Naive thymus-derived CD8-positive, alpha-beta T cell (primary cell): ENCODE data around the gene TWIST2. TPM values are rescaled to one million over a fixed set of nuclear protein-coding genes. Genes with fewer than 3 reads are reported as not detected.

Source experiments
- ATAC-seq, 2 donors: fragments of 150-1000 bp; cut with Tn5 transposase in 1 of 2; sonication (Bioruptor Pico), chemical (Tn5 transposase) in 1 of 2; 1 replicate in 1 of 2; 2 replicates in 1 of 2; pipeline ENCODE4 v1.10.0; 2021; ENCODE audit warnings: mild to moderate bottlenecking in 2 of 2, moderate library complexity in 2 of 2
- POLR2A ChIA-PET: fragments of 350-600 bp; sonication (Branson Sonifier 250); formaldehyde crosslinking; loops from one replicate; lab custom pipeline; 2021; ENCODE audit warnings: antibody characterized with exemption; lab: Charles Lee
- DNase-seq, 10 donors: peaks; one replicate each; pipeline versions ENCODE4 v3.0.0 to v3.0.0-alpha.2; 2020 to 2022
- H3K27ac Mint-ChIP-seq, 10 donors: one replicate each; pipeline ENCODE4 v1.8.0; 2020 to 2022; ENCODE audit warnings: mild to moderate bottlenecking in 10 of 10, mixed read lengths in 10 of 10, moderate library complexity in 4 of 10, inconsistent platforms in 1 of 10
- H3K27me3 Mint-ChIP-seq, 5 donors: one replicate each; pipeline ENCODE4 v1.8.0; 2021 to 2022; ENCODE audit warnings: mixed read lengths in 5 of 5
- H3K36me3 Mint-ChIP-seq, 3 donors: one replicate each; pipeline ENCODE4 v1.8.0; 2020 to 2022; ENCODE audit warnings: mixed read lengths in 3 of 3, mild to moderate bottlenecking in 2 of 3, inconsistent platforms in 1 of 3
- H3K4me1 Mint-ChIP-seq, 4 donors: one replicate each; pipeline ENCODE4 v1.8.0; 2021 to 2022; ENCODE audit warnings: mixed read lengths in 4 of 4
- H3K4me3 Mint-ChIP-seq, 10 donors: one replicate each; pipeline ENCODE4 v1.8.0; 2020 to 2022; ENCODE audit warnings: mild to moderate bottlenecking in 10 of 10, mixed read lengths in 10 of 10, moderate library complexity in 6 of 10, inconsistent platforms in 1 of 10
- H3K9me3 Mint-ChIP-seq, 9 donors: one replicate each; pipeline ENCODE4 v1.8.0; 2020 to 2022; ENCODE audit warnings: mixed read lengths in 9 of 9, mild to moderate bottlenecking in 3 of 9, inconsistent platforms in 1 of 9, moderate library complexity in 1 of 9
- polyA plus RNA-seq, 3 donors: library from polyadenylated mRNA; unstranded; fragments of 300-500 nt; fragmentation: Illumina TruSeq; gene quantifications; one replicate each; pipeline ENCODE4 v1.2.3, GENCODE V29; 2021
- total RNA-seq, 8 experiments: library from RNA in 2 of 8; stranded (reverse) in 2 of 8; gene quantifications; one replicate each; pipeline ENCODE4 v1.2.3 and lab custom pipeline; 2021 to 2026

TWIST2 gene
- total and polyA plus RNA-seq, 5 experiments from 2014 or later: not detected

- Mint-ChIP-seq H3K27ac (peak overlapping the region in 1 of 10 donors; percentile 49), H3K9me3 (peaks cover 0 to 2% (median 0%) of the 10 kb centered on the region in 9 donors), H3K36me3 (no peaks in the 10 kb centered on the region), H3K4me3 (no peak overlapping the region), H3K27me3 (peaks cover 2 to 52% (median 36%) of the 10 kb centered on the region in 5 donors), H3K4me1 (no peaks in the 10 kb centered on the region)
- DNase-seq (no peak), ATAC-seq (no peak)
- POLR2A ChIA-PET: no interaction called here
These were observed 80.8 kb downstream of the TWIST2 start for GRCh38 chr2:238928520-238929241.

GRCh38 chr2:238929242-238930081 is 81.6 kb downstream of the TWIST2 start:
- Mint-ChIP-seq H3K4me3 (no peak overlapping the region), H3K9me3 (peaks cover 0 to 8% (median 0%) of the 10 kb centered on the region in 9 donors)

GRCh38 chr2:238930216-238930615 is 82.3 kb downstream of the TWIST2 start:
- no peak for ATAC-seq
- H3K4me3 Mint-ChIP-seq: no peak overlapping the region
- H3K4me1 Mint-ChIP-seq: no peaks in the 10 kb centered on the region
- no peak overlapping the region for H3K27ac Mint-ChIP-seq
- H3K9me3 Mint-ChIP-seq: peaks cover 0 to 8% (median 0%) of the 10 kb centered on the region in 9 donors
- H3K36me3 Mint-ChIP-seq: no peaks in the 10 kb centered on the region
- POLR2A ChIA-PET: no interaction called here
- peaks cover 2 to 52% (median 36%) of the 10 kb centered on the region in 5 donors for H3K27me3 Mint-ChIP-seq
- DNase-seq: no peak

More at GRCh38 chr2:238929242-238930081, 81.6 kb downstream of the TWIST2 start:
- POLR2A ChIA-PET: no interaction called here
- Mint-ChIP-seq H3K4me1 (no peaks in the 10 kb centered on the region), H3K36me3 (no peaks in the 10 kb centered on the region), H3K27me3 (peaks cover 2 to 52% (median 36%) of the 10 kb centered on the region in 5 donors), H3K27ac (no peak overlapping the region)
- ATAC-seq (no peak), DNase-seq (peak in 1 of 10 donors; percentile 55)

GRCh38 chr2:238936162-238937052 is 88.5 kb downstream of the TWIST2 start:
- H3K27me3 Mint-ChIP-seq: peaks cover 2 to 12% (median 6%) of the 10 kb centered on the region in 5 donors
- DNase-seq (peak in 1 of 10 donors; percentile 41), ATAC-seq (no peak)
- peaks cover 0 to 8% (median 0%) of the 10 kb centered on the region in 9 donors for H3K9me3 Mint-ChIP-seq
- no peaks in the 10 kb centered on the region for H3K4me1 Mint-ChIP-seq
- H3K4me3 Mint-ChIP-seq: no peak overlapping the region
- H3K27ac Mint-ChIP-seq: no peak overlapping the region
- no peaks in the 10 kb centered on the region for H3K36me3 Mint-ChIP-seq
- POLR2A ChIA-PET: no interaction called here

GRCh38 chr2:238938003-238938400 is 90.1 kb downstream of the TWIST2 start:
- no peak overlapping the region for H3K4me3 Mint-ChIP-seq
- no peaks in the 10 kb centered on the region for H3K36me3 Mint-ChIP-seq
- DNase-seq: no peak
- H3K4me1 Mint-ChIP-seq: no peaks in the 10 kb centered on the region
- POLR2A ChIA-PET: no interaction called here
- no peak for ATAC-seq
- peaks cover 0 to 12% (median 7%) of the 10 kb centered on the region in 5 donors for H3K27me3 Mint-ChIP-seq
- H3K27ac Mint-ChIP-seq: no peak overlapping the region
- H3K9me3 Mint-ChIP-seq: peaks cover 0 to 8% (median 0%) of the 10 kb centered on the region in 9 donors

GRCh38 chr2:238938401-238939055 is 90.6 kb downstream of the TWIST2 start:
- Mint-ChIP-seq H3K4me3 (no peak overlapping the region), H3K4me1 (no peaks in the 10 kb centered on the region), H3K36me3 (no peaks in the 10 kb centered on the region), H3K27me3 (peaks cover 2 to 15% (median 9%) of the 10 kb centered on the region in 5 donors), H3K9me3 (peaks cover 0 to 7% (median 0%) of the 10 kb centered on the region in 9 donors), H3K27ac (no peak overlapping the region)
- POLR2A ChIA-PET: no interaction called here
- ATAC-seq: no peak
- DNase-seq: no peak

- DNase-seq: no peak
- ATAC-seq: no peak
- H3K9me3 Mint-ChIP-seq: peaks cover 0 to 2% (median 0%) of the 10 kb centered on the region in 9 donors
- peaks cover 2 to 15% (median 9%) of the 10 kb centered on the region in 5 donors for H3K27me3 Mint-ChIP-seq
- no peaks in the 10 kb centered on the region for H3K4me1 Mint-ChIP-seq
- H3K27ac Mint-ChIP-seq: no peak overlapping the region
- POLR2A ChIA-PET: no interaction called here
- H3K36me3 Mint-ChIP-seq: no peaks in the 10 kb centered on the region
- no peak overlapping the region for H3K4me3 Mint-ChIP-seq
These were observed 91.2 kb downstream of the TWIST2 start for GRCh38 chr2:238939074-238939473.

GRCh38 chr2:238939521-238940403 is 91.9 kb downstream of the TWIST2 start:
- DNase-seq: no peak
- no peak for ATAC-seq

GRCh38 chr2:238940806-238941205 is 92.9 kb downstream of the TWIST2 start:
- Mint-ChIP-seq H3K4me1 (no peaks in the 10 kb centered on the region), H3K27me3 (peaks cover 2 to 15% (median 9%) of the 10 kb centered on the region in 5 donors), H3K36me3 (no peaks in the 10 kb centered on the region), H3K27ac (peak overlapping the region in 1 of 10 donors; percentile 28), H3K9me3 (peaks cover 0 to 2% (median 0%) of the 10 kb centered on the region in 9 donors), H3K4me3 (no peak overlapping the region)
- ATAC-seq (no peak), DNase-seq (no peak)
- POLR2A ChIA-PET: no interaction called here

More at GRCh38 chr2:238939521-238940403, 91.9 kb downstream of the TWIST2 start:
- Mint-ChIP-seq H3K27ac (no peak overlapping the region), H3K9me3 (peaks cover 0 to 2% (median 0%) of the 10 kb centered on the region in 9 donors), H3K36me3 (no peaks in the 10 kb centered on the region), H3K4me1 (no peaks in the 10 kb centered on the region), H3K4me3 (no peak overlapping the region), H3K27me3 (peaks cover 2 to 15% (median 9%) of the 10 kb centered on the region in 5 donors)
- POLR2A ChIA-PET: no interaction called here

- peaks cover 2 to 15% (median 9%) of the 10 kb centered on the region in 5 donors for H3K27me3 Mint-ChIP-seq
- H3K27ac Mint-ChIP-seq: no peak overlapping the region
- no peaks in the 10 kb centered on the region for H3K36me3 Mint-ChIP-seq
- no peak for ATAC-seq
- no peak overlapping the region for H3K4me3 Mint-ChIP-seq
- no peak for DNase-seq
- no peaks in the 10 kb centered on the region for H3K4me1 Mint-ChIP-seq
- POLR2A ChIA-PET: no interaction called here
- H3K9me3 Mint-ChIP-seq: peaks cover 0 to 2% (median 0%) of the 10 kb centered on the region in 9 donors
These were observed 93.4 kb downstream of the TWIST2 start for GRCh38 chr2:238941262-238941792.
